GM19438 (cell line): ENCODE results near the gene CSTPP1.

Experiments used
- ATAC-seq: cut with Tn5 transposase; IDR thresholded peaks from one replicate; pipeline ENCODE4 v1.9.1; 2021; ENCODE audit warnings: low read depth; ENCODE audit not compliant: unreplicated experiment

Gene CSTPP1

GRCh38 chr11:47124675-47125074 is 188.1 kb downstream of the CSTPP1 start:
- ATAC-seq = no peak

- no peak for ATAC-seq
Observed at GRCh38 chr11:47125083-47125482, 188.5 kb downstream of the CSTPP1 start.

DNA sequence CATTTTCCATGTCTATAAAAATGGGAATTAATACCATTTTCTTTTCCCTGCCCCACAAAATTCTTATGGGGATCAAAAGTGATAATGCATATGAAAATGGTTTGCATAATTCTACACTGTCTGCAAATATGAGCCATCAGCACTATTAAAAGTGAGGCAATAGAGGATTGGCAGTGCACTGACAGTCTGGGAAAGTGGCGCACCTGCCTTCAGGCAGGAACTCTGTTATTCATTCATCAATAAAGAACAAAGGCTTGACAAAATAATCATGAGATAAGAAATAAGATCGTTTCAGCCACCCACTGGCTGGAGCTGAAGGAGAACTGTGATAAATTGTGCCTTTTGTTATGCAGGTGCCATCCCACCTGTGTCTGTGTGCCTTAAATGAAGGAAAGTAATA is 190.7 kb downstream of the CSTPP1 start:
- ATAC-seq = no peak

GRCh38 chr11:47130543-47130942 is 194.0 kb downstream of the CSTPP1 start:
- ATAC-seq = no peak

- no peak for ATAC-seq
Observed at GRCh38 chr11:47131136-47131535, 194.6 kb downstream of the CSTPP1 start.

GRCh38 chr11:47132490-47132889 is 195.9 kb downstream of the CSTPP1 start:
- ATAC-seq = no peak

- no peak for ATAC-seq
Observed at GRCh38 chr11:47132981-47133380, 196.4 kb downstream of the CSTPP1 start.

DNA sequence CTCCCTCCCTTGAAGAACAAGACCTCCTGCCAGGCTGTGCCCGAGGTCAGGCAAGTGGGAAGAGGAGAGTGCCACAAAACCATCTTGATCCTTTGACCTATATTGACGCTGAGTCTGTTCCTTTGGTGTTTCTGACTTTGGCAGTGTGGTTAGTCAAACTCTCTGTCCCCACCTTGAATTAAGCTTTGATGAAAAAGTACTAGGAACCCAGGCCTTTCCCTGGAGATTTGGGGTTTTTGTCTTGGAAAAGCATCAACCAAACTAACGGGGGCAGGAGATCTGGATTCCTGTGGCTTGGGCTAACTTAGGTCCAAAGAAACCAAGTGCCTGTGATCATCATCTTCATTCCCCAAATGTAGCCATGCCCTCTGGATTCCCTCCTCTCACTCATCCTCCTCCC is 199.8 kb downstream of the CSTPP1 start:
- no peak for ATAC-seq

- ATAC-seq = no peak
Observed at GRCh38 chr11:47136921-47137320, 200.4 kb downstream of the CSTPP1 start.

- ATAC-seq = no peak
Observed at GRCh38 chr11:47137476-47137875, 200.9 kb downstream of the CSTPP1 start.

DNA sequence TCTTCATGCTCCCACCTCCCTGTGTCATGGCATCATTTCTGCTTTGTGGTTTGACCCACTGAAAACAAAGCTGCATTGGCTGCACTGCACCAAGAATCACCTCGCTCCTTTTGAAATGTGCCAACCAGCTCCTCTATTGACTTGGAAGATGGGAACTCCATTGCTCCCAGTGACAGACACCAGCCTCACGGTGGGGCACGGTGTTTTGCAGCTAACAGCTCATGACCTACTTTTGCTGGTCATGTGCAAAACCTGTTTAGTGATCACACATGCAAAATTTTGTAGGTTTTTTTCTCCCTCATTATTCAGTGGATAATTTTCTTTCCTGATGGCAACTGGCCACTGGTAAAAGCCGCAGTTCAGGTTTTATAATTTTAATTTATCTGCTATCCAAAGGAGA is 203.3 kb downstream of the CSTPP1 start:
- ATAC-seq = no peak

DNA sequence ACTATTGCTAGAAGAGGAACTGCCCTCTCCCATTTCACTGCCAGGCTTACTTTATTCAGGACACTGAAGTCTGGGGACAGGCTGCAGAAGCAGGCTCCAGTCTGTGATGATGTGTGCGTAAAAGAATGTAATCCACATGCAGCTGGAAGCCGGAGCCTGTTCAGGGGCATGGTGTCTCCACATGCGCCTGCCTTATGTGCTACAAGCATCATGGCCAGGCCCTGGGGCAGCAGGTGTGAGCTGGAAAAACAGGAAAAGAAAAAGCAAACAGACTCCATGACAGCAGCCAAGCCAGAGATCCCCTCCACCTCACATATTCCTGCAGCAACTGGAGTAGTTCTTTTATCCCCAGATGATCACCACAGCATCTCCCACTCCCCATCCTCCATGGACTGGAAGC is 206.8 kb downstream of the CSTPP1 start:
- ATAC-seq = no peak

DNA sequence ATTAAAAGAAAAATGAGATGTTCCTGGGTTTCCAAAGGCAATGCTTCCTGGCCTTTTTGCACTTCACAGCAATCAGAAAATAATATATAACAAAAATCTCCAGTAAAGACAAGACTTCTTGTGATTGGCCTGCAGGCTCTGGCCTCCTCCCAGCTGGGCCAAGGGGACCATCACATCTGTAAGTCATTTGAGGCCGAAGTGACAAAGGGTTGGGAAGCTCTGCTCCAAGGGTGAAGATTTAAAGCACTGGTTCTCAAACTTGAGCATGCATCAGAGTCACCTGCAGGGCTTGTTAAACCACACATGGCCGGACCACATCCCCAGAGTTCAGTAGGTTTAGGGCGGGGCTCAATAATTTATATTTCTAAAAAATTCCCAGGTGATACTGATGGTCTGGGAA is 208.0 kb downstream of the CSTPP1 start:
- no peak for ATAC-seq

DNA sequence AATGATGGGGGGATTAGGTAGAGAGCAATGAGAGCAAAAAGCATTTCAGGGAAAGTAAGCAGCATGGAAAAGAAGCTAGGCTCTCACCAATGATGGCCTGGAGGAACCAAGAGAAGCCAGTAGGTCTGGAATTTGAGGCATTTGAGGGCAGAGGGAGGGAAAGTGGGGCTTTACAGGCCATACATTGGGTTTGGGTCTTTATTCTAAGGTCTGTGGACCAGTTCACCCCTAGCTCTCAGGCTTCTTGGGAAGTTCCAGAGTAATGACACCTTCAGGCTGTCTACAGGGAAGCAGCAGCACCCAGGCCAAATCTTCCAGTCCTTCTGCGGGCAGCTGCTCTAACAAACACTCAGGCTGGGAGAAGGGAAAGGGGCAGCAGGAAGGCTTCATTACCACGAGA is 210.7 kb downstream of the CSTPP1 start:
- ATAC-seq = no peak

GRCh38 chr11:47147681-47148080 is 211.1 kb downstream of the CSTPP1 start:
- no peak for ATAC-seq

GRCh38 chr11:47148270-47148669 is 211.7 kb downstream of the CSTPP1 start:
- no peak for ATAC-seq

GRCh38 chr11:47148903-47149531 is 212.5 kb downstream of the CSTPP1 start:
- no peak for ATAC-seq

GRCh38 chr11:47149782-47150181 is 213.2 kb downstream of the CSTPP1 start:
- no peak for ATAC-seq

DNA sequence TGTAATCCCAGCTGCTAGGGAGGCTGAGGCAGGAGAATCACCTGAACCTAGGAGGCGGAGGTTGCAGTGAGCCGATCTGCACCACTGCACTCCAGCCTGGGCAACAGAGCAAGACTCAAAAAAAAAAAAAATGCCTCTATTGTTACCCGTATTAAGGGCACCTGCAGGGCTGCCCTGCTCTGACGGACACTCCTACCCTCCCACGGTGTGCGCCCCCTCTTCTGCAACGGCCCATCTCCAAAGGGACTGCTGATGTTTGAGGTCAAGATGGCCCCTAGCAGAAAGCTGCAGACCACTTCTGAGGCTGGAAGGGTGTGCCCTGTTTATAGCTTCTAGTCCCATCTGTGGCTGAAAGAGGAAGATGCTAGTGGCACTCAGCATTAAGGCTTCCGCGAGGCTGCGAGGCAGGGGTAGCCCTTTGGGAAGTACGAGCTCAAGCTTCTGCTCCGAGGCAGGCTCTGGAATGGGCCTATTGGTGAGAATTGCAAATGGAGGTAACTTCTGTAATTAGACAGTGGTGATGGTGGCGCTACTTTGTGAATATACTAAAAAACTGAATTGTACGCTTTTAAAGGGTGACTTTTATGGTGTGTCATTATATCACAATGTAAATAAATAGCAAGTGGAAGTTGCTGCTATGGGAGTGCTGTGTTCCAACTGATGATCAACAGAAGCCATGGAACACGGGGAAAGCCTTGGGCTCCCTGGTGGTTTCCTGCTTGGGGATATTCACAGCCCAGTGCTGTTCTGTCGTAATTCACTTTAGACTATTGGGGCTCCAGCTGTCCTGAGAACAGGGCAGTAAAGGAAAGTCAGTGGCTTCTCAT is 215.8 kb downstream of the CSTPP1 start:
- ATAC-seq = no peak

DNA sequence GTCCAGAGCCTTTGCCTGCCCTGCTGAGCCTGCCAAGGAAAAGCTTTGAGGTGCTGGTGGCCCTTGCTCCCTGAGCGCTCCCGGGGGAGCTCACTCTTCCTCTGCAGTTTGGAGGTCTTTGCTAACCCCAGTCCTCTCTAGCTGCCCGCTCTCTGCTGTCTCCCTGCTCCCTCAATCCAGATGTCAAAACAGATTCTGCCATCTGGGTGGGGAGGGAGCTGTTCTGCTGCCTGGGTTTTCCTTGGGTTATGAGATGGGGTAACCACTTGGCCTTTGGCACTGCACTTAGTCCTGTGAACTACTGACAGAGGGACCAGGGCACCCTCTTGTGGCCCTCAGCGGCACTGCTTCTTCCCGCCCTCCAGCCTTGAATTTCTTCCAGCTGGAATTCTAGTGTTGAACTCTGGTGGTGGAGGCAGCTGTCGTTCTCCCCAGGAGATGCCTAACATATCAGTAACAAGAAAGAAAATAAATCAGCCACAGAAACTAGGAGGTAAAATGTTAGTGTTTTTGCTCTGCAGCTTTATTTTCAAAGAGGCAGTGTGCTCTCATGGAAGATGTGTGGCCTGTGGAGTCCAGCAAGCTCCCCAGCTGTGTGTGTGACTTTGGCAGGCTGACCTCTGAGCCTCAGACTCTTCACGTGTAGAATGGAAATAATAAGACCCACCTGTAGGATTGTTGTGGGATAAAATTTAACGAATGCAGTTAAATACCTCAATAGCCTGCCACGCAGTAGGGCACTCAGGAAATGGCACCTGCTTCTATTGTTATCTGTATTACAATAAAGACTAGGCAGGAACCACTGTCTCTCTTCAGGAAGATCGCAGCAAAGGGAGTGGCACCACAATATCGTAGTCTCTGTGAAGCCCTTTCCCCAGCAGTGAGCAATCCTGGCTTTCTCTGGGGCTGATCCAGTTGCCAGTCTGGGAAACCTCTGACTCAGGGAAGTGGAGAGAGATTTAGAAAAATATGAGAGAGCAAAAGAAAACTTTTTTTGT is 216.7 kb downstream of the CSTPP1 start:
- peak; percentile 58 for ATAC-seq
